GM13977 (cell line): ENCODE results near the gene MID2.
"Not testable (repeated sequence)": the region's sequence is repeated elsewhere in the genome, so short reads cannot be mapped to it uniquely, and the experiment has no call there.

Experiments
- DNase-seq: peaks from one replicate; pipeline ENCODE4 v3.0.0; 2012; ENCODE audit warnings: low spot score
- CTCF ChIP-seq: IDR thresholded peaks from 2 replicates; pipeline ENCODE4 v1.5.1; 2012; ENCODE audit warnings: mild to moderate bottlenecking, control low read depth; ENCODE audit not compliant: insufficient read depth; ENCODE audit errors: extremely low read depth, missing control alignments
- in situ Hi-C: fragments of 300-500 bp; cut with MboI; formaldehyde crosslinking; loops from one replicate; pipeline ENCODE4 v1.12.0; 2022; ENCODE audit warnings: low sequenced_read_pairs, low pct_unique_long_range_greater_than_20kb, mixed read lengths, inconsistent platforms; ENCODE audit not compliant: unreplicated experiment

MID2 gene

DNA sequence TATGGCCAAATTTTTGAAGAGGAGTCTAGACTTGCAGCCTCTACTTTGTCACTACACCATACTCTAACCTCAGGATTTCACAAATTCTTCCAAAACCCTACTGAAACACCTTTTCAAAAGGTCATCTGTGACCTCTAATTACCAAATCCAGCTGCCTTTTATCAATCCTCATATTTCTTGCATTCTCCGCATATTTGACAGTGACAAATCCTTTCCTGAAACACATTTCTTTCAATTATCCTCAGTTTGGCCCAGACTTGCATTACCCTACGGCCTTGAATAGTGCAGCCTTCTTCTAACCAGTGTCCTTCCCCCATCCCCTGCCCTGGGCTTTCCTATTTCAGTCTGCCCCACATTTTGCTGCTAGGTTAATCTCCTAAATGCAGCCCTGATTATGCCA is 25.5 kb downstream of the MID2 start:
- in situ Hi-C loops: no loop called here
- no peak for DNase-seq
- no peak for TF ChIP-seq CTCF

DNA sequence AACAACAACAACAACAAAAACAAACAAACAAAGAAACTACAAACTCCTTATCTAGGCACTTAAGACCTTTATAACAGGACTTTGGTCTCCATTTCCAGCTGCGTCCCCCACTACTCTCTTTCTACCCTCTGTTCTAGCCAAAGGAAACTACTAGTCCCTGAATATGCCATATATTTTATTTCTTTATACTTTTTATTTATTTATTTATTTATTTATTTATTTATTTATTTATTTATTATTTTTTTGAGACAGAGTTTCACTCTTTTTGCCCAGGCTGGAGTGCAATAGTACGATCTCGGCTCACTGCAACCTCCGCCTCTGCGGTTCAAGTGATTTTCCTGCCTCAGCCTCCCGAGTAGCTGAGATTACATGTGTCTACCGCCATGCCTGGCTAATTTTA is 26.0 kb downstream of the MID2 start:
- in situ Hi-C loops, DNase-seq: not testable (repeated sequence)

DNA sequence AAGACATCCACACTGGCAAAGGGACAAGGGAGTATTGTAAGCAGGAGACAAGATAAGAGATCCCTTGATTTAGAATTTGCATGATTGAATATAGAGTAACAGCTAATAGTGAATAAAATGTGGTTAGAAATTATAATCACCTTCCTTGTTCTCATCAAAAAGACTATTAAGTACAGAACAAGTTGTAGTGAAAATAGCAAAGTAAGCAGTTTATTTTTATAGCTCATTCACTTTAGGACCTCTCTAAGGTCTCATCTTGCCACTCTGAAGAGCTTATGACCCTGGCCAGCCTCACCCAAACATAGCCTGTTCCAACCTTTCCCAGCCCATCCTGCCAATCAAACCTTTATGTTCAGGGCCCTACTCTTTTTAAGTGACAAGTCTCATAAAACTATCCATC is 30.6 kb downstream of the MID2 start:
- no peak for TF ChIP-seq CTCF
- in situ Hi-C loops: no loop called here
- DNase-seq: no peak

DNA sequence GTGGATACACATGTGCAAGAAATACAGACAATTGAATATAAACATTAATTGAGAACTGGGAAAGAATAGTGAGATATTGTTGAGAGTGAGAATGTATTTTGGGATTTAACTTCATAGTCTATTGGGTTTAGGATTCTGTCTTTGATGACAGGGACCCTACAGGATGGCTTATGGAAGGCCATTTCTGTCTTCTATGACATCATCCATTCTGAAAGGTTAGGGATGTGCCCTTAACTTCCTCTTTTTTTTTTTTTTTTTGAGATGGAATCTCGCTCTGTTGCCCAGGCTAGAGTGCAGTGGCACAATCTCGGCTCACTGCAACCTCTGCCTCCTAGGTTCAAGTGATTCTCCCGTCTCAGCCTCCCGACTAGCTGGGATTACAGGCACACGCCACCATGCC is 31.4 kb downstream of the MID2 start:
- in situ Hi-C loops, DNase-seq: not testable (repeated sequence)

DNA sequence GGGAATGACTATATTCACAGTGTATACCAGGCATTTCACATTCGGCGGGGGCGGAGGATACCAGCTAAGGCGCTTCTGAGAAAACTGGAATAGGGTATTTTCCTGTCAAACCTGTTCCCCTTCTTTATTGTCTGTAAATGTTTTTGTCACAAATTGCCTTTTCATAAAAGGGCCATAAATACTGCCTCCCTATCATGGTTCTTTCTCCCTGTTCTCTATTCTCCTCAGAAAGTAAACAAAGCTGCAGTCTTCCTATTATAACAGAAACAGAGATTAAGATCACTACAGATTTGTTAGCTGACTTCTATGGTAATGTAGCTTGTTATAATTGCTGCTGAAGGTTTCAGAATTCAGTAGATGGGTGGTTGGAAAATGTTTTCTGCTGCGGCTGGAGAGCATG is 32.2 kb downstream of the MID2 start:
- no peak for DNase-seq
- no peak for TF ChIP-seq CTCF
- in situ Hi-C loops: no loop called here

DNA sequence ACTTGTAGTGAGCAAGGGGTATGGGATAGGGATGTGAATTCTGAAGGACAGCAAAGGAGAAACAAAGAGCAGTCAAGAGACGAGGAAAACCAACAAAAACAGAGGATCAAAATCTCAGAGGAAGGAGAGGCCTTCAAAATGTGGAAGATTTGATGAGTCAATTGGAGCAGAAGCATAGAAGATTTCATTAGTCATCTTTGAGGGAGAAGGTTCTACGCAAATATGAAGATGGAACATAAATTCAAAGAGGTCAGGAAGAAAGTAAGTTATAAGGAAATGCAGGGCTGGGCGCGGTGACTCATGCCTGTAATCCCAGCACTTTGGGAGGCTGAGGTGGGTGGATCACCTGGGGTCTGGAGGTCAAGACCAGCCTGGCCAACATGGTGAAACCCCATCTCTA is 35.4 kb downstream of the MID2 start:
- in situ Hi-C loops: no loop called here
- TF ChIP-seq CTCF: no peak
- no peak for DNase-seq

DNA sequence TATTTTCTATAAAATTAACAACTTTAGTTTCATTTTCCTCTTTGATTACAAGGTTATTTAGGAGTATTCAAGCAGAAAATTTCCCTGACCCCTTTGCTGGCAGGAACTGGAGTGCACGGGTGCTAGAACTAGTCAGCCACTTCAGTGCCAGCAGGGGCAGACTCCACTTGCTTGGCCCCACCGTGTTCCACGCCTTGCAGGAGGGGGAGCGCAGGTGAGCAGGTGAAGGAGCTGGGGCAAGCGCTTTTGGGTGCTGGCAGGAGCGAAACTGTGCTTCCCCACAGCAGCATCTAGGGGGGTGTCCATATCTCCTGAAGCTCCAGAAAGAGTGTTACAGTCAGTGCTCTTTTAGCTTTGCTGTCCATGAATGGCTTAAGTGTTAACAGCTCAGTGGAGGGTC is 45.5 kb downstream of the MID2 start:
- in situ Hi-C loops: no loop called here
- no peak for DNase-seq
- no peak for TF ChIP-seq CTCF

DNA sequence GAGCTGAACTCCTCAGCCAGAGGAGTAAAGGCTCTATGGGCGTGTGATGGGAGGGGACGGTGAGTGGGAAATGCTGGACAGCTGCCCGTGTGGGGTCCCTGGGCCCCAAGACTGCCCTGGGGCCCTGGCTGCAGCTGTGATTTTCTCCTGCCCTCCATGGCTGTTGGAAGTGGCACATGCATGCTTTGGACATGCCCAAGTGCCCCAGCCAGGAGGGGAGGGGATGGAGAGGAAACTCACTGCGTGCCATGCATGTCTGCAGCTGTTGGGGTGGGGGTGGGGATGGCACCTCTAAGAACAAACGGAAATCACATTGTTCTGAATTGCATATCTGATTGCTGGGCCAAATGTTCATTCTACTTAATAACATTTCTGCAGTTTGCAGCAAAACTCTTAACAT is 52.4 kb downstream of the MID2 start:
- DNase-seq: no peak
- no peak for TF ChIP-seq CTCF
- in situ Hi-C loops: no loop called here
